Stimulated activated CD4-positive, alpha-beta T cell treated with anti-CD3 and anti-CD28 coated beads, Interleukin-2, amount 100 ng/mL, for 4 hours (primary cell): ENCODE measurements around the gene OR51B2.
"Not testable (repeated sequence)": the region's sequence is repeated elsewhere in the genome, so short reads cannot be mapped to it uniquely, and the experiment has no call there.

Experiments
- DNase-seq: peaks from one replicate; pipeline ENCODE4 v3.0.0-alpha.2; 2020; ENCODE audit warnings: low read depth

Gene OR51B2

DNA sequence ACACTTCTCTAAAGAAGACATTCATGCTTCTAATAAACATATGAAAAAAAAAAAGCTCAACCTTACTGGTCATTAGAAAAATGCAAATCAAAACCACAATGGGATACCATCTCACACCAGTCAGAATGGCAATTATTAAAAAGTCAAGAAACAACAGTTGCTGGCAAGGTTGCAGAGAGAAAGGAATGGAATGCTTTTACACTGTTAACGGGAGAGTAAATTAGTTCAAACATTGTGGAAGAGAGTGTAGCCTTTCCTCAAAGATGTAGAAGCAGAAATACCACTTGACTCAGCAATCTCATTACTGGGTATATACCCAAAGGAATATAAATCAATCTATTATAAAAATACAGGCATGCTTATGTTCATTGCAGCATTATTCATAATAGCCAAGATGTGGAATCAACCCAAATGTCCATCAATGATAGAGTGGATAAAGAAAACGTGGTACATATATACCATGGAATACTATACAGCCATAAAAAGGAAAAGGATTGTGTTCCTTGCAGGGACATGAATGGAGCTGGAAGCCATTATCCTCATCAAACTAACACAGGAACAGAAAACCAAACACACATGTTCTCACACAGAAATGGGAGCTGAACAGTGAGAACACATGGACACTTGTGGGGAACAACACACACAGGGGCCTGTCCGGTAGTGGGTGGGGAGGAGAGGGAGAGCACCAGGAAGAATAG lies 10.6 kb downstream of the OR51B2 start:
- not testable (repeated sequence) for DNase-seq

DNA sequence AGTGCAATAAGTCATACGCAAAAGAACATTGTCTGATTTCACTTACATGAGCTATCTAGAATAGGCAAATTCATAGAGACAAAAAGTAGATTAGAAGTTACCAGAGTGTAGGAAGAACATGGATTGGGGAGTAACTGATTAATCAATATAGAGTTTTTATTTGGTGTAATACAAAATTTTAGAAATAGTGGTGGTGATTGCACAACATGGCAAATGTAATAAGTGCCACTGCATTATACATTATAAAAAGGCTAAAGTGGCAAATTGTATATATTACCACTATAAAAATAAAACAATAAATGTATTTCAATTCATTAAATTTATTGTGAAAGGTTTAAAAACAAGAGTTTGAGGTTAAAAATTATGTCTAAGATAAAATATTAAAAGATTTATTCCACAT lies 13.7 kb downstream of the OR51B2 start:
- DNase-seq, result no peak

DNA sequence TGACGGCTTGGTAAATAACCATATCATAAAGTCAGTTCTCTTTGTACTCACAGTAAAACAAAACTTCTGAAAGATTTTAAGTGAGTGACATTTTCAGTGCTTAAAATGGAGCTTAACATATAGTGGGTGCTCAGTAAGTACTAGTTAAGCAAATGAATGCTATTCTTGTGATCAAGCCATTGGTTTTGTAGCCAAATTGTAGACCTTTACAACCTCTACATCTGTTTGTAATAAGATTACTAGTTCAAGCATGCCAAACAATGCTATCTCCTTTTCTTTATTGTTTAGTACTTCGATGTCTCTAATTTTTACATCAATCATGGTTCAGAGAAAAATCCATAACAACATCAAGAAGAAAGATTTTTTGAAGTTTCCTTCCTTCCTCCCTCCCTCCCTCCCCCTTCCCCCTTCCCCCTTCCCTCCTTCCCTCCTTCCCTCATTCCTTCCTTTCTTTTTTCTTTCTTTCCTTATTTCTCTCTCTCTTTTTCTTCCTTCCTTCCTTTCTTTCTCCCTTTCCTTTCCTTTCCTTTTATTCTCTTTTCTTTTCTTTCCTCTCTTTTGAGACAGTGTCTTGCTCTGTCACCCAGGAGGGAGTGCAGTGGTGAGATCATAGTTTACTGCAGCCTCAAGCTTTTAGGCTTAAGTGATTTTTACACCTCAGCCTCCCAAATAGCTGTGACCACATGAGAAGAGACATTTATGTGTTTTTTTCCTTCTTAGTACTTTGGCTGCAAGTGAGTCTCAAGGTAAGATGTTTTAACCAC lies 16.7 kb downstream of the OR51B2 start:
- DNase-seq, result no peak

DNA sequence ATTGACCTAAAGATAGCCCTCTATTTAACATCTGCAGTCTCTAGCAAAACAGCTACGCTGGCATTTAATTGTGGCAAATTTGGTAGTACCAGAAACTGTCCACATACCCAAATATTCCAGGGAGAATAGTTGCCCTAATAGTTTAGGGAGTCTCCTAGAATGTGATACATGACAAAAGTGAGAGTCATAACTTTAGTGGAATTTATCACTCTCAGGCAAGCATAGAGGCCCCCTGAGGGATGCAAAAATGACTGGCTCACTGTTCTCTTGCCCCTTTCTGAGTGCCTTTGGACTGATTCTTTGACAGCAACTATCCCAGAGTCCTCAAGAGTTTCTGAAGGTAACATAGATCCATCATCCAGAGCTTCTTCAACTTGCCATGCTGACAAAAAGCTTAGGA lies 20.1 kb downstream of the OR51B2 start:
- no peak for DNase-seq

DNA sequence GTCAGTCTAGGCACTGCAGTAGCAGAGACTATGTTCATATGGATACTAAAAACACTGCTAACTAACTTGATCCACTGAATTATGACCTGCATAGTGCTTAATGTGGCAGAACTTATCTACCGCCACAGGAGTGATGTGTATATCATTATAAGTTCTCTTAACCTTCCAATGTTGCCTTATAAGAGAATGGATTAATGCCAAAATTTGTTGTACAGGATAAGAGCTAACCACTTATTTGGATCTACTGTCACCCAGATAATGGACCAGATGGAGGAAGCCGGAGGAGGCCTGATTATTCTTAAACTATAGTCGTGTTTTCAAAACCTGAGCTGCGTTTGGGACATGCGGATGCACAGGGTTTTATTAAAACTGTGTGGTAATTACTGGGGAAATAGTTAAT lies 20.5 kb downstream of the OR51B2 start:
- no peak for DNase-seq

DNA sequence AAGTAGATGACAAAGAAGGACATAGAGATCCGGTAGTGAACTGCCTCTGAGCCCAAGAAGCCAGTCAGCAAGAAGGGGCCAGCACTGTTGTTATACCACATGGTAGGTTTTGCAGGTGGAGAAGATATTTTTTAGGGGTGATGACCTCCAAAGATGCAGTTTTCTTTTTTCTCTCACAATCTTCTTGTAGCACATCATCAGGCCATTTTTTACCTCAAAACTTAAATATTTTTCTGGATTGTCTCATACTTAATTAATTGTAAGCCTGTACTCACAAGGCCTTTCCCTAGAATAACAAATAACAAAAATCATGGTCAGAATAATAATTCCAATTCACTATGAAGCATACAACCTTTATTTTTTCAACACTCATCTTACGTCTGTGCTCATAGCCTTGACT lies 22.3 kb downstream of the OR51B2 start, which contains the start of gene OR51B4:
Gene OR51B4, minus strand, starts transcription at position 101 of the 400 bp plus-strand sequence. Its CDS starts 0 bp downstream, at position 101.
- no peak for DNase-seq

DNA sequence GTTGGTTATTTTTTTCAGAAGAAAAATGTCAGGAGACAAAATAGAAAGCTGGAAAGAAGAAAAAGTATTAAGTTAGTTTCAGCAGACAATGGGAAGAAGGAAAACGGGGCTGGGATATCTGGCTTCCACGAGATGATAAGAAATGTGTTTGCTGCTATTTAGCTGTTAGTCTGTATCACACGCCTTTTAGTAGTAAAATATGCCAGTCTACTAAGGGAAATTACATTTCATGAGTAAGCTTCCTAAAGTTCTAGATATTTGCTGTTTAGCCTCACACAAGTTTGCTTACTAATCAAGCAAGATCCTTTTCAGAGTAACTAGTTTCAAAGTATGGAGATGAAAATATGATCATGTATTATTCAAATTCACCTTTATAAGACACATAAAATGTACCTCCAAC lies 23.8 kb downstream of the OR51B2 start:
- no peak for DNase-seq

DNA sequence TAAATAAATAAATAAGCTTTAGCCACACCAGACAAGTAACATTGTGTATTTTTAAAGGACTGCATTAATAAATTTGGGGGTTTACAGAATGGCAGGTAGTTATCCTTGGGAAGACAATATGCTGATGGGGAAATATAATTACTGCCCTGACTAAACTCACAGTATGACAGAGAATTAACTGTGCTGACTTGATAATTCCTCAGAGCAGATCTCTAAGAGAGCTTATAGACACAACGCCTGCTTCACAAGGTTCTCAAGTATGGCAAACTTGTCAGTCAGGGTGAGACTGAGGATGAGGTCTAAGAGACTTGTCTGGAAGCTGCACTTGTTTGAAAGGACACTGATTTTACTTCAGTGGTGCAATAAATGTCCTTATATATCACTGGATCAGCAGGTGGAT lies 25.6 kb downstream of the OR51B2 start:
- DNase-seq, result no peak

DNA sequence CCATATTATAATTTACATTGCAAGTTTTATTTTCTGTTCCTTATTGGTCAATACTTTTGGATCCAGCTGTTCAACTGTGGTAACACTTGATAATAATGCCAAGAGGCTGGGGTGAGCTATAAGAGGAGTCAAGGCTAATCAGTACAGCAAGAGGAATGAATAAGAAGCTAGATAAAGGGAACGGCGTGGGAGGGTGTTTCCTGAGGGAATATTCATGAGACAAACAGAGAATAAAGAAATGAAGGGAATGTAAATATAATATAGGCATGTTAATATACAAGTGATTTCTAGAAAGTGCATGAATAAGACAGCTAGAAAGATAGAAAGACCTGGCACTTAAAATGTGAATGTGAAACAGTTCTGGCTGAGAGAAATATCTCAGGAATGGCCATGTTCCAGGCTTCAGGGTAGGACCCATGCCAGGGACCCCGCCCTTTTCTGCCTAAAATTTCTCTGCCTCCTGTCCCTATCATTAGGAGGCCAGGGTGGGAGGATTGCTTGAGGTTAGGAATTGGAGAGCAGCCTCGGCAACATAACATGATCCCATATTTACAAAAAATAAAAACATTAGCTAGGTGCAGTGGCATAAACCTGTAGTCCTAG lies 26.3 kb downstream of the OR51B2 start:
- DNase-seq, result no peak

DNA sequence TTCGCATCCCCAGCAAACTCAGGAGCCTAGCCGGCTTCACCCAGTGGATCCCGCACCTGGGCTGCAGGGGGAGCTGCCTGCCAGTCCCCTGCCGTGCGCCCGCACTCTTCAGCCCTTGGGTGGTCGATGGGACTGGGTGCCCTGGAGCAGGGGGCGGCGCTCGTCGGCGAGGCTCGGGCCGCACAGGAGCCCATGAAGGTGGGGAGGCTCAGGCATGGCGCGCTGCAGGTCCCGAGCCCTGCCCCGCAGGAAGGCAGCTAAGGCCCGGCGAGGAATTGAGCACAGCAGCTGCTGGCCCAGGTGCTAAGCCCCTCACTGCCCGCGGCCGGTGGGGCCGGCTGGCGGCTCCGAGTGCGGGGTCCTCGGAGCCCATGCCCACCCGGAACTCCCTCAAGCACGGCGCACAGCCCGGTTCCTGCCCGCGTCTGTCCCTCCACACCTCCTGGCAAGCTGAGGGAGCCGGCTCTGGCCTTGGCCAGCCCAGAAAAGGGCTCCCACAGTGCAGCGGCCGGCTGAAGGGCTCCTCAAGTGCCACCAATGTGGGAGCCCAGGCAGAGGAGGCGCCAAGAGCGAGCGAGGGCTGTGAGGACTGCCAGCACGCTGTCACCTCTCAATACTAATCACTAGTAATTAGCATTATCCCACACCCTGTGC lies 29.6 kb downstream of the OR51B2 start:
- DNase-seq, result not testable (repeated sequence)

DNA sequence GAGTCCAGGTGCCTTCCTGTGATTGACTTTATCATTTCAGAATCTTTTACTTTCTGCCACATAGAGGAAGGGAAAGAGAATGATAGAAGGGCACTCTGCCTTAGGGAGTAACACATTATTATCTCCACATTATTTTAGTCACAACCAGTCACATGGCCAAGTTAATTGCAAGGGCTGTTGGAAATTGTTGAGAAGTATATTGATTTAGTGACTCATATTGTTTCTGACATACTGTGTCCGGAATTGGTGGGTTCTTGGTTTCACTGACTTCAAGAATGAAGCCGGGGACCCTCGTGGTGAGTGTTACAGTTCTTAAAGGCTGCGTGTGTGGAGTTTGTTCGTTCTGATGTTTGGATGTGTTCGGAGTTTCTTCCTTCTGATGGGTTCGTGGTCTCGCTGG lies 31.1 kb downstream of the OR51B2 start:
- DNase-seq, result no peak

DNA sequence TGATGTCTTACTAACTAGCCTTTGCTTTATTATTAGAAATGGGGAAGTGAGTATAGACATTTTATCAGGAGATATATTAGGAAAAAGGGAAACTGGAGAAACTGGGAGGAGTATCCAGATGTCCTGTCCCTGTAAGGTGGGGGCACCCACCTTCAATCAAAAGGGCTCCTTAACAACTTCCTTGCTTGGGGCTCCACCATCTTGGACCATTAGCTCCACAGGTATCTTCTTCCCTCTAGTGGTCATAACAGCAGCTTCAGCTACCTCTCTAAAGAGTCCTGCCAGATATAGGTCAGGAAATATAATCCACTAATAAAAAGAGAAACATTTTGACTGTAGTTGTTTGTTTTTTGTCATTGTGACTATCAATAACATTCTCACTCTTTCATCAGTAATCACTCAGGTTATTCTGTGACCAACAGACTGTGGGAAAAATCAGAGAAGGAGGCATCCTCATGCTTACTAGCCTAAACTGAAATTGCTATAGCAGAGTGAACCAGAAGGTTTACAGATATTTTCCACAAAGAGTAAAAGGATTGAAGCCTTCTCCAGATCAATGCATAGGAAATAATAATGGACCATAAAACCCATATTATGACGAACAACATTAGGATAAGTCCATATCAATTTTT lies 32.8 kb downstream of the OR51B2 start:
- DNase-seq, result no peak

DNA sequence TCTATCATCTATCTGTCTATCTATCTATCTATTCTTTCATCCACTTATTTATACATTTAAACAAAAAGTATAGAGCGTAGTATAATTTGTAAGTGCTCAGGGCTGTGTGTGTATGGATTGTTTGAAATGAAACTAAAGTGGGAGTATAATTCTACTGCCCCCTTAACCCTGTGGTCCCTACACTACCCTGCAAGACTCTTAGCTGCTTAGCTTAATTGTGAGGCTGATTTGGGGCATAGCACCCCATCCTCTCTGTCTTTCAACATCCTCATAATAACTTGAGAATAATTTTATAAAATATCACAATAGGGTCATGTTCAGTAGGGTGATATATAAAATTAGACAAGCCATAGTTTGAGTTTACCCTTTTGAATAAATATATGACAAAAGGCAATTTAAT lies 34.0 kb downstream of the OR51B2 start:
- no peak for DNase-seq

DNA sequence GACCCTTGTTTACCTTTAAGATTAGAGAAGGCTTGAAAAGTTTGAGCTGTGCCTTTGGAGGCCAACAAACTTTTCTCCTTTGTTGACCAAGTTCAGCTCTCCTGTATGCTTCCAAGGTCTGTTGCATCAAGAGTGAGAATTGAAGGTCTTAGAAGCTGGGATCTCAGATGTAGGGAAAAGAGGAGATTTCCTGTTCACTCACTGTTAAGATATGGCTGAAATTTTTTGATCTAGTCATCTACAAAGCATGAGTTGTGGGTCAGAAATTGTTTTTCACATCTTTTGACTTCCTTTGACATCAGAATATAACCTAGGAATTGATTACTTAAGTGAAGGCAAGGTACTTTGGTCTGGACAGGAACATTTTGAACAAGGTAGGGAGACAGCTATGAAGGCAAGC lies 34.4 kb downstream of the OR51B2 start:
- no peak for DNase-seq

DNA sequence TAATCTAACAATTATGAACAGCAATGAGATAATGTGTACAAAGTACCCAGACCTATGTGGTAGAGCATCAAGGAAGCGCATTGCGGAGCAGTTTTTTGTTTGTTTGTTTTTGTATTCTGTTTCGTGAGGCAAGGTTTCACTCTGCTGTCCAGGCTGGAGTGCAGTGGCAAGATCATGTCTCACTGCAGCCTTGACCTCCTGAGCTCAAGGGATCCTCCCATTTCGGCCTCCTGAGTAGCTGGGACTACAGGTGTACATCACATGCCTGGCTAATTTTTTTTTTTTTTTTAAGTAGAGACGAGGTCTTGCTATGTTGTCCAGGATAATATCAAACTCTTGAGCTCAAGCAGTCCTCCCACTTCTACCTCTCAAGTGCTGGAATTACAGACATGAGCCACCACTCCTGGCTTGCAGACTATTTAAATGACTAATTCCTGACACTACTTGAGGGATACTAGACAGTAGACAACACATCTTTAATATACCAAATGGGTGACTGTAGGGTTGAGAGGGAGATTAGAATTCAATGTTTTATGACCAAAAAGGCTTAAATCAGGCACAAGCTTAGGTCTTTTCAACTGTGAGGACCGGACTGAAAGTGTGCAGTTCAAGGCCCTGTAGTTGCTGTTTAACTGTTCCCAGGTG lies 35.1 kb downstream of the OR51B2 start:
- no peak for DNase-seq

DNA sequence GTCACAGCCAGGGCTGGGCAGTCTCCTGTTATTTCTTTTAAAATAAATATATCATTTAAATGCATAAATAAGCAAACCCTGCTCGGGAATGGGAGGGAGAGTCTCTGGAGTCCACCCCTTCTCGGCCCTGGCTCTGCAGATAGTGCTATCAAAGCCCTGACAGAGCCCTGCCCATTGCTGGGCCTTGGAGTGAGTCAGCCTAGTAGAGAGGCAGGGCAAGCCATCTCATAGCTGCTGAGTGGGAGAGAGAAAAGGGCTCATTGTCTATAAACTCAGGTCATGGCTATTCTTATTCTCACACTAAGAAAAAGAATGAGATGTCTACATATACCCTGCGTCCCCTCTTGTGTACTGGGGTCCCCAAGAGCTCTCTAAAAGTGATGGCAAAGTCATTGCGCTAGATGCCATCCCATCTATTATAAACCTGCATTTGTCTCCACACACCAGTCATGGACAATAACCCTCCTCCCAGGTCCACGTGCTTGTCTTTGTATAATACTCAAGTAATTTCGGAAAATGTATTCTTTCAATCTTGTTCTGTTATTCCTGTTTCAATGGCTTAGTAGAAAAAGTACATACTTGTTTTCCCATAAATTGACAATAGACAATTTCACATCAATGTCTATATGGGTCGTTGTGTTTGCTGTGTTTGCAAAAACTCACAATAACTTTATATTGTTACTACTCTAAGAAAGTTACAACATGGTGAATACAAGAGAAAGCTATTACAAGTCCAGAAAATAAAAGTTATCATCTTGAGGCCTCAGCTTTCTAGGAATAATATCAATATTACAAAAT lies 35.8 kb downstream of the OR51B2 start:
- DNase-seq, result no peak

DNA sequence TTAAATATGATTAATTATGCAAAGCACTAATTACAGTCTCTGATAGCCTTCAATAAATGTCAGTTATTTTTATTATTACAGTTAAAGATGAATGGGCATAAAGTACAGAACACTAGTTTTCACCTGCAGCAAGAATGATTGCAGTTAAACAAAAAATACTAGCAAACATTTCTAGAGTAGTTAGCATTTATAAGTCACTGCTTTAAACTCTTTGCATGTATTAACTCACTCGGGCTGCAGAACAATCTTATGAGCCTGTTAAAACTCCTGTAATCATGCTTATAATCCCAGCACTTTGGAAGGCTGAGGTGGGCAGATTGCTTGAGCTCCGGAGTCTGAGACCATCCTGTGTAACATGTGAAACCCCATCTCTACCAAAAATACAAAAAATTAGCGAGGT lies 37.2 kb downstream of the OR51B2 start:
- no peak for DNase-seq

DNA sequence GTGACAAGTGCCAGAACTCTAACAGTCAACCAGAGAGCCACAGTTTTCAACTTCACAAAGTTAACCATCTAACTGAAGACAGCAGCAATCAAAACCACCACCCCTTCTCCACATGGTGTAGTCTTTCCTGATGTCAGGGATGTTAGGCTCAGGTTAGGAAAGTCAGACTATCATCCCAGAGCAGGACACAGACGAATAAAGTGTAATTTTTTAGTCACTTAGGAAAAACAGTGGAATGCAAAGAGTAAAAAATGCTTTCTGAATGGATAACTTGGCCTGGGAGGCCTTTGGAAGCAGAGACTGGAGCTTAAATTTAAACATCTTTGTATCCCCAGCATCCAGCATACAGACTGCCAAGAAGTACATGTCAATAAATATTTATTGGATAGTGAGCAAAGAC lies 37.7 kb downstream of the OR51B2 start:
- no peak for DNase-seq

DNA sequence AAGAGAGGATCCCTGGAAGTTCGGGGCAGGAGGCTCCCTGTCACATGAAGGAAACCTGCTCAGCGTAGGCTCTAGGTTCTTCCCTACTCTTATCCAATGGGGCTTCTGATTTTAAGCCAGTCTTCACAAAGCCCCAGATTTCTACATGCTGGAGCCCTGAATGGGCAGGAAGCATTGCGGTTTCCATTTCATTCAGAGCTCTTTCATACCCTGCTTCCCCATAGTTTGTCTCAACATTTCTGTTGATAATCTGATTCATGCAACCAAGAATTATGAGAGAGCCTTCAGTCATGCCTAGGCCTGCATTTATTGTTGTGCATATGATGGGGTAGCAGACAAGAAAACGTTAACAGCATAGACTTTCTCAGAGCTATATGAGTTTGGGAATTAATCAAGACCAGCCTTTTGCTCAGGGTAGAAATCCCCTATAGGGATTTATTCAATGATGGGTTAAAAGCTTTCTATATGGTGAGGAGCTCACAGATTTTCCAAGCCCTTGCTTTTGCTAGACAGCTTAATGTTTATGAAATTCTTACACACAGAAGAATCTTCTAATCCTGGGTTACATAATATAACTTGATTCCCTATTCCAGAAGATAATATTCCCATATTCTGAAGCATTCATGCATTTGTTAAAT lies 38.3 kb downstream of the OR51B2 start:
- no peak for DNase-seq

DNA sequence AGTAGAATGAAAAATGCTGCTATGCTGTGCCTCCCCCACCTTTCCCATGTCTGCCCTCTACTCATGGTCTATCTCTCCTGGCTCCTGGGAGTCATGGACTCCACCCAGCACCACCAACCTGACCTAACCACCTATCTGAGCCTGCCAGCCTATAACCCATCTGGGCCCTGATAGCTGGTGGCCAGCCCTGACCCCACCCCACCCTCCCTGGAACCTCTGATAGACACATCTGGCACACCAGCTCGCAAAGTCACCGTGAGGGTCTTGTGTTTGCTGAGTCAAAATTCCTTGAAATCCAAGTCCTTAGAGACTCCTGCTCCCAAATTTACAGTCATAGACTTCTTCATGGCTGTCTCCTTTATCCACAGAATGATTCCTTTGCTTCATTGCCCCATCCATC lies 39.5 kb downstream of the OR51B2 start:
- DNase-seq, result no peak
